Lower lobe of right lung (tissue), 2 donors: Measurements from ENCODE around the gene NUMB. TPM values are rescaled to one million over a fixed set of nuclear protein-coding genes. Genes with fewer than 3 reads are reported as not detected.

Source experiments
- ATAC-seq, 2 donors: fragments of 200-7000 bp; cut with Tn5 transposase; one replicate each; pipeline ENCODE4 v1.9.1; 2020 to 2022; ENCODE audit warnings: mild to moderate bottlenecking in 2 of 2, moderate library complexity in 2 of 2
- DNase-seq: peaks from one replicate; pipeline ENCODE4 v3.0.0-alpha.2; 2020
- H3K27ac ChIP-seq: fragments of 200-600 bp; one replicate; pipeline ENCODE4 v1.8.0; 2022
- H3K27me3 ChIP-seq: fragments of 200-600 bp; one replicate; pipeline ENCODE4 v1.8.0; 2022; ENCODE audit warnings: low read depth
- H3K36me3 ChIP-seq: fragments of 200-600 bp; one replicate; pipeline ENCODE4 v1.8.0; 2022; ENCODE audit warnings: mild to moderate bottlenecking
- H3K4me1 ChIP-seq: fragments of 200-600 bp; one replicate; pipeline ENCODE4 v1.8.0; 2022
- H3K4me3 ChIP-seq: fragments of 200-600 bp; one replicate; pipeline ENCODE4 v1.8.0; 2022; ENCODE audit warnings: mild to moderate bottlenecking
- H3K9me3 ChIP-seq: fragments of 200-600 bp; one replicate; pipeline ENCODE4 v1.8.0; 2022
- intact Hi-C: fragments of 100-400 bp; cut with DNase I; formaldehyde crosslinking; loops from one replicate; pipeline ENCODE4 v1.11.0; 2022
- total RNA-seq: library from RNA; stranded (reverse); fragmentation: NEBNext Ultra II Directional; extraction: Animal tissue kit (Norgen Biotek cat#: 25700); gene quantifications from one replicate; pipeline ENCODE4 v1.2.1, GENCODE V29; 2021
- TF ChIP-seq, protein P1 (sequence below): fragments of 200-600 bp; IDR thresholded peaks from one replicate; pipeline ENCODE4 v1.8.0; 2022; ENCODE audit warnings: antibody characterized with exemption, mild to moderate bottlenecking
- donor health status: DM: no; HTN: yes; CAD: no; lungs with severe emphysema.

Gene NUMB
- total RNA-seq, 1 donor from 2014 or later, result 126 TPM

DNA sequence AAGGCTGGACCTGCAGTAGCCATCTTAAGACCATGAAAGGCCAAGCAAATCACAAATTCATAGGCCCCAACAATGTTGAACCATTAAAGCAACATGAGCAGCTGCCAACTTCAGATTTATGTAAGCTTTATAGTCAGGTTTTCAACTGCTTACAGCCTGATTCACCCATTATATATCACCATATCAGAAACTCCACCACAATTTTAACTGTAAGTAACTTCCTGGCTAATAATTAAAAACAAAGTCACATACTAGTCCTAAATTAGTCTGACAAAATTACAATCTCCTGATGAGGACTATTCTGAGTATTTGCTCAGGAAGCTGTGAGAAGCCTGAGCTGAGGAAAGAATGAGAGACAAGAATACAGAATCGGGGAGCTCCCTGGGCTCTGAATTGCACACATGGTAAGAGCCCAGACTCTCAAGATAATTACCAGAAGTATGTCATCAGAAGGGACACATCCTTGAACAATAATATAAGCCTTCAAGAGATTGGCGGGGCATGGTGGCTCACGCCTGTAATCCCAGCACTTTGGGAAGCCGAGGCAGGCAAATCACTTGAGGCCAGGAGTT, 55.1 kb downstream of the NUMB start:
- peak in 1 of 2 donors; percentile 59 for ATAC-seq
- TF ChIP-seq, protein P1, sequence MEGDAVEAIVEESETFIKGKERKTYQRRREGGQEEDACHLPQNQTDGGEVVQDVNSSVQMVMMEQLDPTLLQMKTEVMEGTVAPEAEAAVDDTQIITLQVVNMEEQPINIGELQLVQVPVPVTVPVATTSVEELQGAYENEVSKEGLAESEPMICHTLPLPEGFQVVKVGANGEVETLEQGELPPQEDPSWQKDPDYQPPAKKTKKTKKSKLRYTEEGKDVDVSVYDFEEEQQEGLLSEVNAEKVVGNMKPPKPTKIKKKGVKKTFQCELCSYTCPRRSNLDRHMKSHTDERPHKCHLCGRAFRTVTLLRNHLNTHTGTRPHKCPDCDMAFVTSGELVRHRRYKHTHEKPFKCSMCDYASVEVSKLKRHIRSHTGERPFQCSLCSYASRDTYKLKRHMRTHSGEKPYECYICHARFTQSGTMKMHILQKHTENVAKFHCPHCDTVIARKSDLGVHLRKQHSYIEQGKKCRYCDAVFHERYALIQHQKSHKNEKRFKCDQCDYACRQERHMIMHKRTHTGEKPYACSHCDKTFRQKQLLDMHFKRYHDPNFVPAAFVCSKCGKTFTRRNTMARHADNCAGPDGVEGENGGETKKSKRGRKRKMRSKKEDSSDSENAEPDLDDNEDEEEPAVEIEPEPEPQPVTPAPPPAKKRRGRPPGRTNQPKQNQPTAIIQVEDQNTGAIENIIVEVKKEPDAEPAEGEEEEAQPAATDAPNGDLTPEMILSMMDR, result no peak
- no peak overlapping the region for H3K27ac ChIP-seq
- H3K36me3 ChIP-seq, result peaks cover 7% of the 10 kb centered on the region
- H3K9me3 ChIP-seq, result no peaks in the 10 kb centered on the region
- H3K4me1 ChIP-seq, result peaks cover 22% of the 10 kb centered on the region
- H3K27me3 ChIP-seq, result no peaks in the 10 kb centered on the region
- H3K4me3 ChIP-seq, result no peak overlapping the region
- no peak for DNase-seq
- intact Hi-C loops, result no loop called here

DNA sequence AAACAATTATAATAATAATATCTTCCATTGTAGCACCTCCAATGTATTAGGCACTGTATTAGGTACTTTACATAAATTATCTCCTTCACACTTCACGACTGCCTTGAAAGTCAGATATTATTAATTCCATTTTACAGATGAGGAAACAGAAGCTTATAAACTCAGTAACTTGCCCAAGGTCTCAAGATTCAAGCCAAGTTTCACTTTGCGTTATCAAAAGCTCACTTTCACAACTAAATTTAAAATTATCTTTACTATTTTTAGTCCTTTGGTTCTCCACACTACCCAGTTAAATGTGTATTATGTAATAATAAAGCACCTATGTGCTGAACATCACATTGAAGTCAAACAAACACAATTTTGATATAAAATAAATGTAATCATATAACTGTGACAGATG, 55.8 kb downstream of the NUMB start:
- DNase-seq (no peak), ATAC-seq (no peak)
- no peak overlapping the region for H3K4me3 ChIP-seq
- intact Hi-C loops, result no loop called here
- no peaks in the 10 kb centered on the region for H3K9me3 ChIP-seq
- no peak overlapping the region for H3K27ac ChIP-seq
- H3K27me3 ChIP-seq, result no peaks in the 10 kb centered on the region
- peaks cover 27% of the 10 kb centered on the region for H3K4me1 ChIP-seq
- TF ChIP-seq, protein P1, result no peak
- peaks cover 5% of the 10 kb centered on the region for H3K36me3 ChIP-seq

DNA sequence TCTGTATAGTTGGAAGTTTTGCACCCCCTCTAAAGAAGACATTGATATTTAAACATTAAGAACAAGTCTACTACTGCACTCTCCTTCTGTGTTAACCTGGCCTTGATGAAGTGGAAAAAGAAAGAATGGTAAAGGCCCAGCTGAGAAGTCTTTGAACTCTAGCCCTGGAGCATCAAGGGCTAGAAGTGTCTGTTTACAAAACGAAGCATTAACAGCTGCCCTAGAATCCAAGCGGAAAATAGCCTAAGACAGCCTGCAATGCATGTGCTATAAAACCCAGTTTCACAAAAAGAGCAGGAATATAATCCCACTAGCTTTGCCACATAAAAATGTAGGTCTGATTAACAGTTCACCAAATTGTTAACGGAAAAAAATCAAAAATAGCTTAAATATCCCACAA, 60.5 kb downstream of the NUMB start:
- Histone ChIP-seq H3K27me3 (no peaks in the 10 kb centered on the region), H3K36me3 (peaks cover 14% of the 10 kb centered on the region), H3K4me1 (peaks cover 27% of the 10 kb centered on the region), H3K9me3 (no peaks in the 10 kb centered on the region), H3K27ac (no peak overlapping the region), H3K4me3 (no peak overlapping the region)
- ATAC-seq (no peak), DNase-seq (no peak)
- TF ChIP-seq, protein P1, result no peak
- intact Hi-C loops, result no loop called here

DNA sequence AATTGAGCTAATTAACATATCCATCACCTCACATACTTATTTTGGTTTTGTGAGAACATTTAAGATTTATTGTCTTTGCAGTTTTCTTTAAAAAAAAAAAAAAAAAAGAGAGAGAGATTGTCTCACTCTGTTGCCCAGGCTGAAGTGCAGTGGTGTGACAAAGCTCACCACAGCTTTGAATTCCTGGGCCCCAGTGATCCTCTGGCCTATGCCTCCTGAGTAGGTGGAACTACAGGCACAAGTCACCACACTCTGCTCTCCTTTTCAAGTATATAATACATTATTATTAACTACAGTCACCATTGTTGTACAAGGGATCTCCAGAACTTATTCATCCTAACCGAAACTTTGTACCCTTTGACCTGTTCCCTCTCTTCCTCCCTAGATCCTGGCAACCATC, 64.0 kb downstream of the NUMB start:
- DNase-seq (no peak), ATAC-seq (no peak)
- no peaks in the 10 kb centered on the region for H3K9me3 ChIP-seq
- H3K36me3 ChIP-seq, result peaks cover 14% of the 10 kb centered on the region
- H3K4me1 ChIP-seq, result peaks cover 17% of the 10 kb centered on the region
- H3K27me3 ChIP-seq, result no peaks in the 10 kb centered on the region
- TF ChIP-seq, protein P1, result no peak
- no peak overlapping the region for H3K27ac ChIP-seq
- no peak overlapping the region for H3K4me3 ChIP-seq
- intact Hi-C loops, result no loop called here

DNA sequence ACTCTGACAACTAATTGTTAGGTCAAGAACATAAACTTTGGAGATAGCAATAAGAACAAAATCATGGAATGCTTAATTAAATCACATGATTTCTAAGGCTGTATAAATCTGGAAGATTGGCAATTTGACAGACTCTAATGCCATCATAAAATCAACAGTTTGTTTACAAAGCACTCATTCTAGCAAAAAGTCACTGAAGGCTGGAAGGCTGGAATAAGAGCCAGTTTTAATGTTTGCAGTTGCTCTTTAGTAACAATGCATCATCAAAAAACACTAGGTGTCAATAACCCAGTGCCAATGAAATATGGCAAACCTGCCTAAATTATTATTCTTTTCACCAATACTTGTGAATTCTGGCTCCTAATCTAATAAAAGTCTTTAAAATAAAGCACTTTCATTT, 65.0 kb downstream of the NUMB start:
- H3K27me3 ChIP-seq, result no peaks in the 10 kb centered on the region
- no peak overlapping the region for H3K27ac ChIP-seq
- ATAC-seq (peak in 1 of 2 donors; percentile 77), DNase-seq (no peak)
- TF ChIP-seq, protein P1, result no peak
- intact Hi-C loops, result no loop called here
- H3K4me1 ChIP-seq, result peaks cover 17% of the 10 kb centered on the region
- no peaks in the 10 kb centered on the region for H3K9me3 ChIP-seq
- H3K4me3 ChIP-seq, result no peak overlapping the region
- peaks cover 14% of the 10 kb centered on the region for H3K36me3 ChIP-seq
